Endothelial cell (in vitro differentiated cells): ENCODE results near the gene TMEM132E. TPM values are rescaled to one million over a fixed set of nuclear protein-coding genes. Genes with fewer than 3 reads are reported as not detected.

ENCODE experiments used
- DNase-seq: peaks from one replicate; pipeline ENCODE4 v3.0.0; 2021; ENCODE audit warnings: low spot score
- H3K27ac Mint-ChIP-seq: one replicate; pipeline ENCODE4 v1.8.0; 2021; ENCODE audit warnings: mixed read lengths, inconsistent platforms; ENCODE audit not compliant: unreplicated experiment
- H3K27me3 Mint-ChIP-seq: one replicate; pipeline ENCODE4 v1.8.0; 2021; ENCODE audit warnings: mild to moderate bottlenecking, moderate library complexity, mixed read lengths, inconsistent platforms; ENCODE audit not compliant: unreplicated experiment
- H3K36me3 Mint-ChIP-seq: one replicate; pipeline ENCODE4 v1.8.0; 2021; ENCODE audit warnings: mild to moderate bottlenecking, low read depth, mixed read lengths, inconsistent platforms; ENCODE audit not compliant: unreplicated experiment
- H3K4me1 Mint-ChIP-seq: one replicate; pipeline ENCODE4 v1.8.0; 2021; ENCODE audit warnings: mild to moderate bottlenecking, mixed read lengths, inconsistent platforms; ENCODE audit not compliant: unreplicated experiment
- H3K4me3 Mint-ChIP-seq: one replicate; pipeline ENCODE4 v1.8.0; 2021; ENCODE audit warnings: mild to moderate bottlenecking, mixed read lengths, inconsistent platforms; ENCODE audit not compliant: unreplicated experiment
- H3K9me3 Mint-ChIP-seq: one replicate; pipeline ENCODE4 v1.8.0; 2021; ENCODE audit warnings: mixed read lengths, inconsistent platforms; ENCODE audit not compliant: unreplicated experiment
- total RNA-seq: library from RNA; stranded (reverse); fragmentation: NEBNext Ultra II Directional; extraction: Animal tissue kit (Norgen Biotek cat#: 25700); gene quantifications from one replicate; pipeline ENCODE4 v1.2.1, GENCODE V29; 2021; ENCODE audit not compliant: unreplicated experiment
- TF ChIP-seq, protein P1 (sequence below): fragments of 200-600 bp; sonication (generic); IDR thresholded peaks from one replicate; pipeline ENCODE4 v1.5.0; 2021; ENCODE audit warnings: antibody characterized with exemption; ENCODE audit not compliant: unreplicated experiment

The TMEM132E gene
- total RNA-seq, 1 donor from 2014 or later, result 0.08 TPM

DNA sequence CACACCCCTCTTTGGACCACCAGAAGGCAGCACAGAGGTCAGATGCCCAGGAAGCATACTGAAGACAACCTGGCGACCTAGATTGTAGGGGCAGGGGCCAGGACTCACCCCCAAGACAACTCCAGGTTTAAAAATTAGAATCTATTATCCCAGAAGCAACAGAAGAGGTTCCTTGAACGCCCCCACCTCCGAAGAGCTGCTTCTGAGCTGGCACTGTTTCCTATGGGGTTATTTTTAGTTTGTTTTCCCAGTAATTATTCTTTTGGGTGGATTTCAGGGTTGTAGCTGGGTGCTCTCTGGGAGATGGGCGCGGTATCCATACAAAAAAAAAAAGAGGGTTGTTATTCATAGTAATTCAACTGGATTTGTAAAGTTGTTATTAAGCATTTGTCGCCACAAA lies 10.4 kb upstream of the TMEM132E start:
- H3K9me3 Mint-ChIP-seq, result no peaks in the 10 kb centered on the region
- no peak for DNase-seq
- TF ChIP-seq, protein P1, sequence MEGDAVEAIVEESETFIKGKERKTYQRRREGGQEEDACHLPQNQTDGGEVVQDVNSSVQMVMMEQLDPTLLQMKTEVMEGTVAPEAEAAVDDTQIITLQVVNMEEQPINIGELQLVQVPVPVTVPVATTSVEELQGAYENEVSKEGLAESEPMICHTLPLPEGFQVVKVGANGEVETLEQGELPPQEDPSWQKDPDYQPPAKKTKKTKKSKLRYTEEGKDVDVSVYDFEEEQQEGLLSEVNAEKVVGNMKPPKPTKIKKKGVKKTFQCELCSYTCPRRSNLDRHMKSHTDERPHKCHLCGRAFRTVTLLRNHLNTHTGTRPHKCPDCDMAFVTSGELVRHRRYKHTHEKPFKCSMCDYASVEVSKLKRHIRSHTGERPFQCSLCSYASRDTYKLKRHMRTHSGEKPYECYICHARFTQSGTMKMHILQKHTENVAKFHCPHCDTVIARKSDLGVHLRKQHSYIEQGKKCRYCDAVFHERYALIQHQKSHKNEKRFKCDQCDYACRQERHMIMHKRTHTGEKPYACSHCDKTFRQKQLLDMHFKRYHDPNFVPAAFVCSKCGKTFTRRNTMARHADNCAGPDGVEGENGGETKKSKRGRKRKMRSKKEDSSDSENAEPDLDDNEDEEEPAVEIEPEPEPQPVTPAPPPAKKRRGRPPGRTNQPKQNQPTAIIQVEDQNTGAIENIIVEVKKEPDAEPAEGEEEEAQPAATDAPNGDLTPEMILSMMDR, result no peak
- H3K27me3 Mint-ChIP-seq, result peaks cover 5% of the 10 kb centered on the region
- no peak overlapping the region for H3K4me3 Mint-ChIP-seq
- H3K36me3 Mint-ChIP-seq, result no peaks in the 10 kb centered on the region
- H3K27ac Mint-ChIP-seq, result no peak overlapping the region
- peaks cover 4% of the 10 kb centered on the region for H3K4me1 Mint-ChIP-seq

DNA sequence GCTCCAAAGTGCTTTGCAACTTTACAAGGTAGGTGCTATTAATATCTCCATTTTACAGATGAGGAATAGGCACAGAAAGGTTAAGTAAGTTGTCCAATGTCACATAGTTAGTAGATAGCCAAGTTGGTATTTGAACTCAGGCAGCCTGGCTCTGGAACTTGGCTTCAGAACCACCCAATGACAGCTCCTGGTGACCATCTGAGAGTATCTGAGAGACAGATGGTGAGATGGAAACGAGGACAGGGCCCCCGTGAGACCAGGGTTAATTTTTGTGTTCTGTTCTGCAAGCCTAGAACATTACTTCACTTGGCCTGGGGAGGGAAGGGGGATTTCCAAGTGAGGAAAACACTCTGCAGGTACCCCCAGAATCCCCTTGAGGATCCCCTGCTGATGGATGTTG lies 9.8 kb upstream of the TMEM132E start:
- peaks cover 8% of the 10 kb centered on the region for H3K27me3 Mint-ChIP-seq
- TF ChIP-seq, protein P1, result no peak
- H3K4me3 Mint-ChIP-seq, result no peak overlapping the region
- H3K9me3 Mint-ChIP-seq, result no peaks in the 10 kb centered on the region
- no peak overlapping the region for H3K27ac Mint-ChIP-seq
- peaks cover 4% of the 10 kb centered on the region for H3K4me1 Mint-ChIP-seq
- no peak for DNase-seq
- H3K36me3 Mint-ChIP-seq, result no peaks in the 10 kb centered on the region

DNA sequence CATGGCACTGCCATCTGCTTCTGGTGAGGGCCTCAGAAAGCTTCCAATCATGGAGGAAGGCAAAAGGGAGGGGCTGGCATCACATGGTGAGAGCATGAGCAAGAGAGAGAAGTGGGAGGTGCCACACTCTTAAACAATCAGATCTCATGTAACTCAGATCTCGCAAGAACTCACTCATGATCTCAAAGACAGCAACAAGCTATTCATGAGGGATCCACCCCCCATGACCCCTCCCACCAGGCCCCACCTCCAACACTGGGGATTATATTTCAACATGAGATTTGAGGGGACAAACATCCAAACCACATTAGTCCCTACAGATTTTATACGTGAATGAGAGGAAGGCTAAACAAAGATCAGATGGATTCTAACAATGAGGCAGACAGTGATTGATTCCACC lies 8.9 kb upstream of the TMEM132E start:
- TF ChIP-seq, protein P1, result no peak
- Mint-ChIP-seq H3K36me3 (no peaks in the 10 kb centered on the region), H3K4me3 (no peak overlapping the region), H3K27me3 (peaks cover 8% of the 10 kb centered on the region), H3K9me3 (no peaks in the 10 kb centered on the region), H3K27ac (no peak overlapping the region), H3K4me1 (peaks cover 4% of the 10 kb centered on the region)
- DNase-seq, result no peak

DNA sequence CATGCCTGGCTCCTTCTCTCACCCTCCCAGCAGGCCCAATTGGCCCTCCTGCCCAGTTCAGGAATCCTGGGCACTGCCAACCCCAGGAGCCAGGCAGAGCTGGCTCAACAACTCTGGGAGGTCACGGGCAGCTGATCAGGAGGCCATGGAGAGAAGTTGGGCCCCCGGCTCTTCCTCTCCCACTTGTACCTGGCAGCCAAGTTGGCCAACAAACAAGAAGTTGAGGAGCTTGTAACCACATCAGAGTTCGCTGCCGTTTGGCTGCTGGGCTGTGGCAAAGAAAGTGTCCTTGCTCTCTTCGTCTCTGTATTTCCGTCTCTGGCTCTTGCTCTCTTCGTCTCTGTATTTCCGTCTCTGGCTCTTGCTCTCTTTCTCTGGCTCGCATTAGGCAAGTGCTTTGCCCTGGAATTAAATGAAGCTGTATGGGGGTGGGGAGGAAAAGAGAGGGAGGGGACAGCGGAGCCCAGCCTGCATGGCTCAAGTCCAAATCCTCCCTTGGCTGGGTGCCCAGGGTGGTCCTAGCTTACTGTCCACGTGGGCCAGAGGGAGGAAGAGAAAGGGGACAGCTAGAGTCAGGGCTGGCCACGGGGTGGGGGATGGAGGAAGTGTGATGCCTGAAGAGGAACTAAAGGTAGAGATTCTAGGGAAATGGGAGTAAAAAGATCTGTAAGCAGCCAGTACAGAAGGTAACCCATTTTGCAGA lies 7.8 kb upstream of the TMEM132E start:
- H3K9me3 Mint-ChIP-seq, result no peaks in the 10 kb centered on the region
- peaks cover 4% of the 10 kb centered on the region for H3K4me1 Mint-ChIP-seq
- peaks cover 8% of the 10 kb centered on the region for H3K27me3 Mint-ChIP-seq
- TF ChIP-seq, protein P1, result no peak
- H3K36me3 Mint-ChIP-seq, result no peaks in the 10 kb centered on the region
- no peak overlapping the region for H3K4me3 Mint-ChIP-seq
- DNase-seq, result no peak
- H3K27ac Mint-ChIP-seq, result no peak overlapping the region

GRCh38 chr17:34572483-34572882 lies 6.9 kb upstream of the TMEM132E start:
- no peaks in the 10 kb centered on the region for H3K36me3 Mint-ChIP-seq
- H3K4me3 Mint-ChIP-seq, result no peak overlapping the region
- H3K9me3 Mint-ChIP-seq, result no peaks in the 10 kb centered on the region
- no peak for DNase-seq
- TF ChIP-seq, protein P1, result no peak
- peaks cover 11% of the 10 kb centered on the region for H3K27me3 Mint-ChIP-seq
- peaks cover 4% of the 10 kb centered on the region for H3K4me1 Mint-ChIP-seq
- H3K27ac Mint-ChIP-seq, result no peak overlapping the region
